H9 (cell line): ENCODE data around the gene SLC25A25. TPM values are rescaled to one million over a fixed set of nuclear protein-coding genes. Genes with fewer than 3 reads are reported as not detected.

Experiments used
- DNase-seq: peaks from one replicate; pipeline ENCODE4 v3.0.0-alpha.2; 2017
- H2AFZ ChIP-seq: one replicate; pipeline ENCODE4 v1.6.1; 2013; ENCODE audit warnings: mild to moderate bottlenecking, low read length, control low read depth, moderate library complexity
- H2AK5ac ChIP-seq: 2 replicates; pipeline ENCODE4 v1.6.1; 2013; ENCODE audit warnings: low read length, control low read depth, mixed read lengths; ENCODE audit not compliant: insufficient read length
- H2BK120ac ChIP-seq: one replicate; pipeline ENCODE4 v1.6.1; 2013; ENCODE audit warnings: low read depth, mild to moderate bottlenecking, low read length, control low read depth, inconsistent platforms; ENCODE audit not compliant: poor library complexity, severe bottlenecking
- H2BK12ac ChIP-seq: 2 replicates; pipeline ENCODE4 v1.6.1; 2013; ENCODE audit warnings: low read length, control low read depth, mixed read lengths, low read depth; ENCODE audit not compliant: insufficient read length
- H2BK15ac ChIP-seq: 2 replicates; pipeline ENCODE4 v1.6.1; 2013; ENCODE audit warnings: low read depth, low read length, control low read depth
- H2BK20ac ChIP-seq: one replicate; pipeline ENCODE4 v1.6.1; 2013; ENCODE audit warnings: low read depth, mild to moderate bottlenecking, low read length, control low read depth, inconsistent platforms; ENCODE audit not compliant: poor library complexity, severe bottlenecking
- H2BK5ac ChIP-seq: 2 replicates; pipeline ENCODE4 v1.6.1; 2013; ENCODE audit warnings: low read length, control low read depth, mixed read lengths; ENCODE audit not compliant: insufficient read length
- H3K14ac ChIP-seq: 2 replicates; pipeline ENCODE4 v1.6.1; 2013; ENCODE audit warnings: low read length, control low read depth; ENCODE audit not compliant: insufficient read depth
- H3K18ac ChIP-seq: 2 replicates; pipeline ENCODE4 v1.6.1; 2013; ENCODE audit warnings: low read depth, mild to moderate bottlenecking, mixed read lengths, low read length, control low read depth; ENCODE audit not compliant: insufficient read length
- H3K23ac ChIP-seq: 2 replicates; pipeline ENCODE4 v1.6.1; 2013; ENCODE audit warnings: low read length, control low read depth, mixed read lengths, low read depth; ENCODE audit not compliant: insufficient read length
- H3K23me2 ChIP-seq: 2 replicates; pipeline ENCODE4 v1.6.1; 2013; ENCODE audit warnings: low read depth, mild to moderate bottlenecking, mixed read lengths, low read length, control low read depth; ENCODE audit not compliant: insufficient read length, poor library complexity, severe bottlenecking
- H3K27ac ChIP-seq: 2 replicates; pipeline ENCODE4 v1.5.1; 2013; ENCODE audit warnings: low read length, control low read depth, mixed read lengths, low read depth; ENCODE audit not compliant: insufficient read length
- H3K27me3 ChIP-seq: 2 replicates; pipeline ENCODE4 v1.6.1; 2013; ENCODE audit warnings: low read length, control low read depth, inconsistent platforms; ENCODE audit not compliant: insufficient read depth
- H3K4ac ChIP-seq: 2 replicates; pipeline ENCODE4 v1.6.1; 2013; ENCODE audit warnings: low read depth, mild to moderate bottlenecking, control low read depth, inconsistent platforms, low read length, moderate library complexity
- H3K4me1 ChIP-seq: 2 replicates; pipeline ENCODE4 v1.6.1; 2013; ENCODE audit warnings: low read length, control low read depth, inconsistent platforms; ENCODE audit not compliant: insufficient read depth
- H3K4me2 ChIP-seq: 2 replicates; pipeline ENCODE4 v1.6.1; 2013; ENCODE audit warnings: low read length, control low read depth, mixed read lengths; ENCODE audit not compliant: insufficient read length, insufficient read depth
- H3K56ac ChIP-seq: 2 replicates; pipeline ENCODE4 v1.6.1; 2013; ENCODE audit warnings: low read depth, mild to moderate bottlenecking, mixed read lengths, low read length, control low read depth; ENCODE audit not compliant: insufficient read length
- H3K79me1 ChIP-seq: 2 replicates; pipeline ENCODE4 v1.6.1; 2013; ENCODE audit warnings: low read depth, mild to moderate bottlenecking, moderate library complexity, low read length, control low read depth, inconsistent platforms; ENCODE audit not compliant: insufficient read depth, poor library complexity, severe bottlenecking
- H3K79me2 ChIP-seq: 2 replicates; pipeline ENCODE4 v1.6.1; 2013; ENCODE audit warnings: low read length, control low read depth, inconsistent platforms; ENCODE audit not compliant: insufficient read depth
- H3K9ac ChIP-seq: 2 replicates; pipeline ENCODE4 v1.6.1; 2013; ENCODE audit warnings: low read length, control low read depth, mixed read lengths; ENCODE audit not compliant: insufficient read length; ENCODE audit errors: extremely low read depth
- H3K9me3 ChIP-seq: one replicate; pipeline ENCODE4 v1.6.1; 2013; ENCODE audit warnings: low read depth, low read length, inconsistent platforms; ENCODE audit not compliant: control insufficient read depth
- H3T11ph ChIP-seq: one replicate; pipeline ENCODE4 v1.6.1; 2013; ENCODE audit warnings: mild to moderate bottlenecking, low read length, control low read depth, inconsistent platforms
- H4K20me1 ChIP-seq: one replicate; pipeline ENCODE4 v1.6.1; 2013; ENCODE audit not compliant: control insufficient read depth, insufficient read length, insufficient read depth
- H4K5ac ChIP-seq: 2 replicates; pipeline ENCODE4 v1.6.1; 2013; ENCODE audit warnings: low read depth, mild to moderate bottlenecking, mixed read lengths, low read length, control low read depth; ENCODE audit not compliant: insufficient read length
- H4K8ac ChIP-seq: replicated peaks from 2 replicates; pipeline ENCODE4 v1.6.1; 2013; ENCODE audit warnings: low read length, control low read depth, mixed read lengths, low read depth; ENCODE audit not compliant: insufficient read length
- H4K91ac ChIP-seq: 2 replicates; pipeline ENCODE4 v1.6.1; 2013; ENCODE audit warnings: low read depth, mild to moderate bottlenecking, moderate library complexity, mixed read lengths, low read length, control low read depth; ENCODE audit not compliant: insufficient read length
- H3K27ac Mint-ChIP-seq, 3 experiments: 2 replicates in 2 of 3; 3 replicates in 1 of 3; pipeline ENCODE4 v1.8.0; 2020 to 2021; ENCODE audit warnings: mixed read lengths in 3 of 3, mild to moderate bottlenecking in 1 of 3, moderate library complexity in 1 of 3
- H3K27me3 Mint-ChIP-seq: 2 replicates; pipeline ENCODE4 v1.8.0; 2021; ENCODE audit warnings: low read depth, mild to moderate bottlenecking, moderate library complexity, mixed read lengths
- H3K36me3 Mint-ChIP-seq, 3 experiments: 2 replicates in 2 of 3; 3 replicates in 1 of 3; pipeline ENCODE4 v1.8.0; 2020 to 2021; ENCODE audit warnings: low read depth in 3 of 3, mixed read lengths in 3 of 3; ENCODE audit not compliant: insufficient read depth in 1 of 3
- H3K4me1 Mint-ChIP-seq, 2 experiments: 2 replicates each; pipeline ENCODE4 v1.8.0; 2020; ENCODE audit warnings: mixed read lengths in 2 of 2
- H3K4me3 Mint-ChIP-seq, 2 experiments: 2 replicates in 1 of 2; 3 replicates in 1 of 2; pipeline ENCODE4 v1.8.0; 2020 to 2021; ENCODE audit warnings: mild to moderate bottlenecking in 2 of 2, mixed read lengths in 2 of 2, moderate library complexity in 1 of 2
- H3K9me3 Mint-ChIP-seq, 2 experiments: 2 replicates in 1 of 2; 3 replicates in 1 of 2; pipeline ENCODE4 v1.8.0; 2020; ENCODE audit warnings: mild to moderate bottlenecking in 2 of 2, mixed read lengths in 2 of 2, moderate library complexity in 1 of 2
- WGBS: extraction: QIAGEN DNeasy Blood & Tissue Kit; methylation state at CpG from one replicate; pipeline ENCODE4 v1.1.7; 2013; ENCODE audit warnings: missing lambda C conversion rate, low lambda C conversion rate, mixed read lengths; ENCODE audit not compliant: insufficient read length; ENCODE audit errors: extremely low coverage; 5-methylcytosine and 5-hydroxymethylcytosine counted together
- total RNA-seq: library from RNA; stranded (reverse); gene quantifications from 2 replicates; pipeline ENCODE4 v1.2.1, GENCODE V29; 2021
- TF ChIP-seq, protein P1 (sequence below): fragments of 200-600 bp; sonication (generic); conservative IDR thresholded peaks from 3 replicates; pipeline ENCODE4 v1.8.0; 2021; ENCODE audit warnings: antibody characterized with exemption, mild to moderate bottlenecking

Gene SLC25A25
- total RNA-seq, 1 experiment from 2014 or later: 16.9 TPM

DNA sequence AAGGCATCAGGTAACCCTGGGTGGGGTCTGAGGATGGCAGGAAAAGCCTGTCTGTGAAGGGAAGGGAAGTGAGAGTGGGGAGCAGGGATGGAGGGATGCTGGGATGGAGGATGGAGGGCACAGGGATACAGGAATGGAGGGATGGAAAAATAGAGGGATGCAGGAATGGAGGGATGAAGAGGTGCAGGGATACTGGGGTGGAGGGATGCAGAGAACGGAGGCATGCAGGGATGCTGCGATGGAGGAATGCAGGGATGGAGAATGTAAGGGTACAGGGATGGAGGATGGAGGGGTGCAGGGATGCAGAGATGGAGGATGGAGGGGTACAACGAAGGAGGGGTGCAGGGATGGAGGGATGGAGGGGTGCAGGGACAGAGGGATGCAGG, 50.4 kb downstream of the SLC25A25 start:
- H3K14ac ChIP-seq: no peak overlapping the region
- no peak overlapping the region for H4K91ac ChIP-seq
- Mint-ChIP-seq H3K27me3 (no peaks in the 10 kb centered on the region), H3K36me3 (peaks cover 13 to 51% (median 19%) of the 10 kb centered on the region in 3 experiments; a peak in 6 of 7 replicates), H3K4me3 (peak overlapping the region in 1 of 2 experiments; percentile 65; a peak in 1 of 5 replicates), H3K27ac (peak overlapping the region in 1 of 3 experiments; percentile 39; a peak in 1 of 7 replicates), H3K4me1 (peaks cover 8 to 11% of the 10 kb centered on the region in 2 experiments; a peak in 3 of 4 replicates), H3K9me3 (peaks cover 0 to 2% of the 10 kb centered on the region in 2 experiments; a peak in 1 of 5 replicates)
- no peaks in the 10 kb centered on the region for H3K79me1 ChIP-seq
- H3K9ac ChIP-seq: no peak overlapping the region
- WGBS: no CpG with 5 or more reads among the region's 3 CpGs
- H3K23me2 ChIP-seq: no peaks in the 10 kb centered on the region
- H4K20me1 ChIP-seq: no peaks in the 10 kb centered on the region
- H3K4ac ChIP-seq: no peak overlapping the region
- peak overlapping the region; percentile 3 for H3K4me2 ChIP-seq
- DNase-seq: no peak
- H2BK120ac ChIP-seq: no peak overlapping the region
- no peak overlapping the region for H4K8ac ChIP-seq
- H2BK15ac ChIP-seq: no peak overlapping the region
- no peak overlapping the region for H3T11ph ChIP-seq
- no peak overlapping the region for H2AK5ac ChIP-seq
- no peak overlapping the region for H3K18ac ChIP-seq
- no peak overlapping the region for H3K27ac ChIP-seq
- no peaks in the 10 kb centered on the region for H3K4me1 ChIP-seq
- no peak overlapping the region for H2BK12ac ChIP-seq
- no peaks in the 10 kb centered on the region for H3K27me3 ChIP-seq
- no peaks in the 10 kb centered on the region for H3K79me2 ChIP-seq
- no peak overlapping the region for H2AFZ ChIP-seq
- TF ChIP-seq, protein P1, sequence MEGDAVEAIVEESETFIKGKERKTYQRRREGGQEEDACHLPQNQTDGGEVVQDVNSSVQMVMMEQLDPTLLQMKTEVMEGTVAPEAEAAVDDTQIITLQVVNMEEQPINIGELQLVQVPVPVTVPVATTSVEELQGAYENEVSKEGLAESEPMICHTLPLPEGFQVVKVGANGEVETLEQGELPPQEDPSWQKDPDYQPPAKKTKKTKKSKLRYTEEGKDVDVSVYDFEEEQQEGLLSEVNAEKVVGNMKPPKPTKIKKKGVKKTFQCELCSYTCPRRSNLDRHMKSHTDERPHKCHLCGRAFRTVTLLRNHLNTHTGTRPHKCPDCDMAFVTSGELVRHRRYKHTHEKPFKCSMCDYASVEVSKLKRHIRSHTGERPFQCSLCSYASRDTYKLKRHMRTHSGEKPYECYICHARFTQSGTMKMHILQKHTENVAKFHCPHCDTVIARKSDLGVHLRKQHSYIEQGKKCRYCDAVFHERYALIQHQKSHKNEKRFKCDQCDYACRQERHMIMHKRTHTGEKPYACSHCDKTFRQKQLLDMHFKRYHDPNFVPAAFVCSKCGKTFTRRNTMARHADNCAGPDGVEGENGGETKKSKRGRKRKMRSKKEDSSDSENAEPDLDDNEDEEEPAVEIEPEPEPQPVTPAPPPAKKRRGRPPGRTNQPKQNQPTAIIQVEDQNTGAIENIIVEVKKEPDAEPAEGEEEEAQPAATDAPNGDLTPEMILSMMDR: no peak
- H2BK20ac ChIP-seq: no peak overlapping the region
- H4K5ac ChIP-seq: no peak overlapping the region
- H3K9me3 ChIP-seq: no peaks in the 10 kb centered on the region
- H3K56ac ChIP-seq: no peak overlapping the region
- no peak overlapping the region for H2BK5ac ChIP-seq
- no peak overlapping the region for H3K23ac ChIP-seq
